ENCODE measurements around the gene EIPR1. TPM values are rescaled to one million over a fixed set of nuclear protein-coding genes. Genes with fewer than 3 reads are reported as not detected.

Gene EIPR1
- total RNA-seq, 1 experiment from 2014 or later: 40.4 TPM

DNA sequence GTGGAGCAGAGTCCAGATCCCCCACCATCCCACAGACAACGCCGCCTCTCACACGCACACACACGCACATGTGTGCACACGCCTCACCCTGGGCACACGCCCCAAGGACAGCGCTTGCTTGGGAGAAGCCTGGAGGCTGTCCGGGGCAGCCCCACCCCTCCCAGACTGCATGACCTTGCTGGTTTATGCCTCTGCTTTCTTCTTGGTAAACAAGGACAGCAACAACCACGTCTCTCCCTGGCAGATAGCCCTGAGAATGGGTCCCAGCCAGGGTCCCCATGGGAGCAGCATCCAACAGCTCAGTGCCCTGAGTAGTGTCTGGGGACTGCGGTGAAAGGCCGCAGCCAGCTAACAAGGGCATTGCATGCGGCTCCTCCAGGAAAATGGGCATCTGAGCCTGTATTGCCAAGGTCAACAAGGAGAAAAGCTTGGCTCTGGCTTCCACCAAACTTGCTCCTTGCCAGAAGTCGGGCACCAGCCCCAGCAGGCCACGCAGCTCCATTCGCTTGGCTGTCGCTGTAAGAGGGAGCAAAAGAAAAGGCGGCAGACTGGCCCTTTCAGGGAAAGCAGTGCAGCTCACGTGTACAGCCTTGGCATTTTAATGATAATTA is 234.6 kb downstream of the EIPR1 start:
- ChIA-PET CTCF (no interaction called here), POLR2A (ENCODE audit: unreplicated experiment) (no interaction called here)
- Histone ChIP-seq H3K4me1 (replicated peaks; ENCODE audit: insufficient read depth) (no peaks in the 10 kb centered on the region), H3K27ac (no peak overlapping the region), H3F3A (ENCODE audit: insufficient read depth, low read depth) (no peaks in the 10 kb centered on the region), H4K20me1 (ENCODE audit: insufficient read depth) (no peaks in the 10 kb centered on the region), H3K36me3 (ENCODE audit: low read depth) (no peaks in the 10 kb centered on the region), H3K9me3 (ENCODE audit: insufficient read depth, low read depth) (no peaks in the 10 kb centered on the region), H3K79me2 (ENCODE audit: low read depth) (no peaks in the 10 kb centered on the region), H3K9me2 (ENCODE audit: insufficient read depth) (no peaks in the 10 kb centered on the region), H3K4me2 (no peak overlapping the region), H3K4me3 (no peak overlapping the region), H3K27me3 (ENCODE audit: insufficient read depth, low read depth) (no peaks in the 10 kb centered on the region), H2AFZ (no peak overlapping the region)
- TF ChIP-seq EZH2 (IDR thresholded peaks at IDR 0.05; ENCODE audit: low read depth) (no peak), CTCF (conservative IDR thresholded peaks at IDR 0.05) (no peak)
- DNase-seq: no peak
- BruUV-seq (replicated peaks): no TSS peak
- intact Hi-C loops (cut with micrococcal nuclease; ENCODE audit: unreplicated experiment): no loop called here

DNA sequence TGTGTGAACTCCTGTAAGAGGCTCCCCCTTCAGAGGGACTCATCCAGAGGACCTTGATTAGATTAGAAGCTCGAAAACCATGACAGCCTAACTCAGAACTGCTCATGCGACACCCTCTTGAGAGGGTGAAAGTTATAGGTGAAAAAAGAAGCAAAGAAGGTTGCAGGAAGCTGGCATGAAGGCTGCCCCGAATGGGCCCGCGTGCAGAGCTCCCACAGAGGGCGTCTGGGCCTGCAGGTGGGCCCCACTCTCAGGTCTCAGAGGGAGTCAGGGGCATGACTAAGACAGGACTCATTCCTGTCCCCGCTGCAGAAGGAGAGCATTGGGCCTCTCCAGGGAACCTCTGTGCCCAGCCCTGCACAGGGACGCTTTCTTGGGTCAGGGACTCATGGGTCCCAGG is 235.4 kb downstream of the EIPR1 start:
- H2AFZ ChIP-seq: no peak overlapping the region
- CTCF ChIA-PET: no interaction called here
- intact Hi-C loops (cut with micrococcal nuclease; ENCODE audit: unreplicated experiment): no loop called here
- H3K4me3 ChIP-seq: no peak overlapping the region
- no peak for DNase-seq
- POLR2A ChIA-PET (ENCODE audit: unreplicated experiment): no interaction called here
- no peaks in the 10 kb centered on the region for H3K36me3 ChIP-seq (ENCODE audit: low read depth)
- no peaks in the 10 kb centered on the region for H3K4me1 ChIP-seq (replicated peaks; ENCODE audit: insufficient read depth)
- H3K27me3 ChIP-seq (ENCODE audit: insufficient read depth, low read depth): no peaks in the 10 kb centered on the region
- H3K9me3 ChIP-seq (ENCODE audit: insufficient read depth, low read depth): no peaks in the 10 kb centered on the region
- no TSS peak for BruUV-seq (replicated peaks)
- H3K4me2 ChIP-seq: no peak overlapping the region
- no peaks in the 10 kb centered on the region for H4K20me1 ChIP-seq (ENCODE audit: insufficient read depth)
- no peak overlapping the region for H3K27ac ChIP-seq
- no peaks in the 10 kb centered on the region for H3F3A ChIP-seq (ENCODE audit: insufficient read depth, low read depth)
- TF ChIP-seq EZH2 (IDR thresholded peaks at IDR 0.05; ENCODE audit: low read depth): no peak
- TF ChIP-seq CTCF (conservative IDR thresholded peaks at IDR 0.05): no peak
- no peaks in the 10 kb centered on the region for H3K9me2 ChIP-seq (ENCODE audit: insufficient read depth)
- H3K79me2 ChIP-seq (ENCODE audit: low read depth): no peaks in the 10 kb centered on the region

DNA sequence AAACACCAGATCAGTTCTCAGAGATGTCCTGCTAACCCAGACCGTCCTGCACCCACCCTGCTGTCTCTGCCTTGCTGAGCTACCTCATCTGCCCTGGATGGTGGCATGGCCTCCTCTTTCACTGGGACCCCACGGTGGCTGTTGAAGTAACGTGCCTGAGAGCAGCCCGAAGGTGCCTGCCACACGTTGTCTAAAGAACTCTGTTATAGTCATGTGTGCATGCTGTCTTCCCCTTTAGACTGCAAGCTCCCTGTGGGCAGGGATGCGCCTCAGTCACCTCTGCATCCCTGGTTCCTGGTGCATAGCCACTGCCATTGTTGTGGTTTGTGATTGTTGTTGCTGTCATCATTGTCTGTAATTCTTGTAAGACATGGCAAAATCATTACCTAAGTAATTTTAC is 235.9 kb downstream of the EIPR1 start:
- H3K36me3 ChIP-seq (ENCODE audit: low read depth): no peaks in the 10 kb centered on the region
- no peaks in the 10 kb centered on the region for H4K20me1 ChIP-seq (ENCODE audit: insufficient read depth)
- H3K27ac ChIP-seq: no peak overlapping the region
- H3K4me1 ChIP-seq (replicated peaks; ENCODE audit: insufficient read depth): no peaks in the 10 kb centered on the region
- ChIA-PET POLR2A (ENCODE audit: unreplicated experiment) (no interaction called here), CTCF (no interaction called here)
- H3F3A ChIP-seq (ENCODE audit: insufficient read depth, low read depth): no peaks in the 10 kb centered on the region
- no peak overlapping the region for H3K4me3 ChIP-seq
- no peaks in the 10 kb centered on the region for H3K9me3 ChIP-seq (ENCODE audit: insufficient read depth, low read depth)
- H3K9me2 ChIP-seq (ENCODE audit: insufficient read depth): no peaks in the 10 kb centered on the region
- no peak overlapping the region for H3K4me2 ChIP-seq
- no peak for TF ChIP-seq CTCF (conservative IDR thresholded peaks at IDR 0.05)
- no peak for TF ChIP-seq EZH2 (IDR thresholded peaks at IDR 0.05; ENCODE audit: low read depth)
- H3K27me3 ChIP-seq (ENCODE audit: insufficient read depth, low read depth): no peaks in the 10 kb centered on the region
- intact Hi-C loops (cut with micrococcal nuclease; ENCODE audit: unreplicated experiment): no loop called here
- H3K79me2 ChIP-seq (ENCODE audit: low read depth): no peaks in the 10 kb centered on the region
- no peak overlapping the region for H2AFZ ChIP-seq
- BruUV-seq (replicated peaks): no TSS peak
- no peak for DNase-seq
